AG04450 (cell line): ENCODE results near the gene DOK6. TPM values are rescaled to one million over a fixed set of nuclear protein-coding genes. Genes with fewer than 3 reads are reported as not detected.

Experiments
- CTCF ChIA-PET: fragments of 300-600, 350-600 bp; formaldehyde crosslinking; extraction: SDS; loops from one replicate; lab custom pipeline; 2022; ENCODE audit warnings: antibody characterized with exemption, inconsistent platforms; lab: Charles Lee
- POLR2A ChIA-PET: fragments of 350-600 bp; formaldehyde crosslinking; extraction: SDS; loops from one replicate; lab custom pipeline; 2021; ENCODE audit warnings: antibody characterized with exemption, inconsistent platforms; lab: Yijun Ruan, JAX
- DNase-seq: peaks from one replicate; pipeline ENCODE4 v3.0.0-alpha.2; 2011; ENCODE audit warnings: low read depth, low spot score
- H3K27ac ChIP-seq: one replicate; pipeline ENCODE4 v1.5.1; 2012; ENCODE audit warnings: low read depth, low read length, control low read depth
- H3K27me3 ChIP-seq: one replicate; pipeline ENCODE4 v1.6.0; 2012; ENCODE audit warnings: low read length; ENCODE audit not compliant: control insufficient read depth, insufficient read depth
- H3K4me3 ChIP-seq: 2 replicates; pipeline ENCODE4 v1.5.1; 2011; ENCODE audit warnings: mild to moderate bottlenecking, low read depth, low read length, control low read depth
- H3K9me3 ChIP-seq: 2 replicates; pipeline ENCODE4 v1.5.1; 2012; ENCODE audit warnings: low read length; ENCODE audit not compliant: control insufficient read depth, insufficient read depth
- CTCF ChIP-seq: IDR thresholded peaks from 2 replicates; pipeline ENCODE4 v1.5.1; 2011; ENCODE audit warnings: low read depth, low read length, control low read depth, inconsistent platforms
- polyA plus RNA-seq: library from polyadenylated mRNA; depleted of rRNA; stranded (reverse); fragments of >200 nt; gene quantifications from 2 replicates; pipeline ENCODE4 v1.2.3, GENCODE V29; 2011

Gene DOK6
- polyA plus RNA-seq, 1 experiment = 0.16 TPM

GRCh38 chr18:69484699-69485396 is 84.2 kb downstream of the DOK6 start:
- H3K9me3 ChIP-seq = no peaks in the 10 kb centered on the region
- DNase-seq = peak; percentile 18
- ChIA-PET POLR2A (no interaction called here), CTCF (interaction anchor here (0.6 to 1.0 kb wide), 2 partner anchors 577 to 1006 kb away, joined by 3 to 12 read pairs; no protein-coding TSS in a partner anchor)
- H3K27me3 ChIP-seq = no peaks in the 10 kb centered on the region
- no peak overlapping the region for H3K27ac ChIP-seq
- no peak overlapping the region for H3K4me3 ChIP-seq
- peak; percentile 47 for TF ChIP-seq CTCF

GRCh38 chr18:69487488-69488394 is 87.1 kb downstream of the DOK6 start:
- Histone ChIP-seq H3K27ac (no peak overlapping the region), H3K4me3 (no peak overlapping the region), H3K27me3 (no peaks in the 10 kb centered on the region), H3K9me3 (no peaks in the 10 kb centered on the region)
- POLR2A ChIA-PET = interaction anchor here (0.7 kb wide), 1 partner anchor 10 kb away, joined by 3 read pairs; no protein-coding TSS in a partner anchor
- TF ChIP-seq CTCF = no peak
- no peak for DNase-seq
- CTCF ChIA-PET = interaction anchor here (0.7 kb wide), 1 partner anchor 272 kb away, joined by 3 read pairs; no protein-coding TSS in a partner anchor

GRCh38 chr18:69490072-69490471 is 89.4 kb downstream of the DOK6 start:
- H3K27ac ChIP-seq = no peak overlapping the region

GRCh38 chr18:69490813-69491212 is 90.1 kb downstream of the DOK6 start:
- POLR2A ChIA-PET = no interaction called here
- peak; percentile 23 for DNase-seq
- no peaks in the 10 kb centered on the region for H3K27me3 ChIP-seq
- no peak overlapping the region for H3K4me3 ChIP-seq
- no peak for TF ChIP-seq CTCF
- H3K9me3 ChIP-seq = peaks cover 5% of the 10 kb centered on the region; the same call in 1 of the 2 replicates
- CTCF ChIA-PET = interaction anchor here (0.6 kb wide), 1 partner anchor 969 kb away, joined by 3 read pairs; no protein-coding TSS in a partner anchor
- no peak overlapping the region for H3K27ac ChIP-seq

More at GRCh38 chr18:69490072-69490471, 89.4 kb downstream of the DOK6 start:
- CTCF ChIA-PET = interaction anchor here (0.6 to 1.2 kb wide), 2 partner anchors 596 to 969 kb away, joined by 3 read pairs; no protein-coding TSS in a partner anchor
- Histone ChIP-seq H3K27me3 (no peaks in the 10 kb centered on the region), H3K9me3 (no peaks in the 10 kb centered on the region), H3K4me3 (no peak overlapping the region)
- POLR2A ChIA-PET = no interaction called here
- TF ChIP-seq CTCF = no peak
- DNase-seq = no peak
